ENCODE results near the gene TRIM28.

TRIM28 gene

DNA sequence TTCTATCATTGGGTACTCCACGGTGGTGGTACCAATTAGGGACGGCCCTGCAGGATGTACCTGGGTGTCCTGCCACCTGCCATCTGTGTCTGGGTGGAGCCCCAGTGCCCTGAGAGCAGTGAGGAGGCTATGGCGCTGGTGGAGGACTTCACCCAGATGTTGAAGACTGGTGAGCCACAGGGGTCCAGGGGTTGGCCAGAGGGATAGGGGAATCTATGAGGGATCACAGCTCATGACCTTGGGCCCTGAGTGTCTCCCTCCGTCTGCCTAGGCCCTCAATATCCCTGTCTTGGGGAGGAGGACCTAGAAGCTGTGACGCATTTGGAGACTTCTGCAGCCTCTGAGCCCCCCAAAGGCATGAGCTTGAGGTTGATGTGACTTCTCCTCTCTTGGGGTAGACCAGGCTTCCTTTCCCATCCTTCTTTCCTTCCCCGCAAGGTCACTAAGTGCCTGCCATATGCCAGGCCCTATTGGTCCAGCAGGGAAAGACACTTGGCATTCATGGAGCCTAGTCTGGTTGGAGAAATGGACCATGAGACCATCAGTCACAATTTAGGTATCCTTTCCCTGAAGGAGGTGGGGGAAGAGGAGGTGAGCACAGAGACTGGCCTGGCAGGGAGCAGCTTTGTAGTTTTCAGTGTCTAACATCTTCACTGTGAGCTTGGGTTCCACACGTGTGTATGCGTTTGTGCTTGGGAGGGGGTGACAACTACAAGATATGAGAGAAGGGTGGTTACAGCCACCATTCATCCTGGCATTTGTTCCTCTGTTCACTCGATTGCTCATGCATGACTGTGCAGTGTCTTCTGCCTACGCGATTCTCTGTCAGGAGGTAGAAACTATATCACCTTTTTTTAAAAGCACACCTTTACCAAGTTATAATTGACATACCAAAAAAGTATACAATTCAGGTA lies 34.4 kb downstream of the TRIM28 start:
- TF ChIP-seq REST (IDR thresholded peaks at IDR 0.05; ENCODE audit: insufficient read depth in 1 of 2, low read depth in 2 of 2, low read length in 2 of 2) (no peak), SIN3A (IDR thresholded peaks at IDR 0.05; ENCODE audit: borderline replicate concordance, insufficient read depth, low read length) (no peak), TAF1 (IDR thresholded peaks at IDR 0.05; ENCODE audit: borderline replicate concordance, insufficient read depth, low read length) (no peak), POLR2AphosphoS5 (IDR thresholded peaks at IDR 0.05; ENCODE audit: low read depth, low read length) (no peak), FOXP2 (optimal IDR thresholded peaks at IDR 0.05; ENCODE audit: borderline replicate concordance, extremely low read depth, extremely low read length, insufficient read depth) (no peak)

DNA sequence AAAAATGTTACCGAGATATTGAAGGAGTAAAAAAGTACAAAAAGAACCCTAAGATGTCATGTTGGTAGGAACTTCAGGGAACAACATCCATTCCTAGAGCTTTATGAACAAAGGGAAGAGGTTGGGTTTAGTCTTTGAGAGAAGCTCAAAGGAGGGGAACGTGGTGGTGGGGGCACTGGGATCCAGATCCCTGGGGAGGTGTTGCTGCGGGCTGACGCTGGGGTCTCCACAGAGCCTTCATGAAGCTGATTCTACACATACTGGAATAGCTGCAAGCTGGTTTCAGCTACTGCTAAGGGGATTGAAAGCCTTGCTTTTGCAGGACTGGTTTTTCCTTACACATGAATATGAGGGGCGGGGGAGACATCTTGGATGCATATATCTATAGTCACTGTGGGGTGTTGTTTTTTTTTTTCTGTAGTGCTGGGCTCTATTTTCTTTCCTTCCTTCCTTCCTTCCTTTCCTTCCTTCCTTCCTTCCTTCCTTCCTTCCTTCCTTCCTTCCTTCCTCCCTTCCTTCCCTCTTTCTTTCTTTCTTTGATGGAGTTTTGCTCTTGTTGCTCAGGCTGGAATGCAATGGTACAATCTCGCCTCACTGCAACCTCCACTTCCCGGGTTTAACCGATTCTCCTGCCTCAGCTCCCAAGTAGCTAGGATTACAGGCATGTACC lies 35.7 kb downstream of the TRIM28 start:
- no peak for TF ChIP-seq SIN3A (IDR thresholded peaks at IDR 0.05; ENCODE audit: borderline replicate concordance, insufficient read depth, low read length)
- no peak for TF ChIP-seq TAF1 (IDR thresholded peaks at IDR 0.05; ENCODE audit: borderline replicate concordance, insufficient read depth, low read length)
- no peak for TF ChIP-seq REST (IDR thresholded peaks at IDR 0.05; ENCODE audit: insufficient read depth in 1 of 2, low read depth in 2 of 2, low read length in 2 of 2)
- no peak for TF ChIP-seq POLR2AphosphoS5 (IDR thresholded peaks at IDR 0.05; ENCODE audit: low read depth, low read length)
- TF ChIP-seq FOXP2 (optimal IDR thresholded peaks at IDR 0.05; ENCODE audit: borderline replicate concordance, extremely low read depth, extremely low read length, insufficient read depth): no peak

DNA sequence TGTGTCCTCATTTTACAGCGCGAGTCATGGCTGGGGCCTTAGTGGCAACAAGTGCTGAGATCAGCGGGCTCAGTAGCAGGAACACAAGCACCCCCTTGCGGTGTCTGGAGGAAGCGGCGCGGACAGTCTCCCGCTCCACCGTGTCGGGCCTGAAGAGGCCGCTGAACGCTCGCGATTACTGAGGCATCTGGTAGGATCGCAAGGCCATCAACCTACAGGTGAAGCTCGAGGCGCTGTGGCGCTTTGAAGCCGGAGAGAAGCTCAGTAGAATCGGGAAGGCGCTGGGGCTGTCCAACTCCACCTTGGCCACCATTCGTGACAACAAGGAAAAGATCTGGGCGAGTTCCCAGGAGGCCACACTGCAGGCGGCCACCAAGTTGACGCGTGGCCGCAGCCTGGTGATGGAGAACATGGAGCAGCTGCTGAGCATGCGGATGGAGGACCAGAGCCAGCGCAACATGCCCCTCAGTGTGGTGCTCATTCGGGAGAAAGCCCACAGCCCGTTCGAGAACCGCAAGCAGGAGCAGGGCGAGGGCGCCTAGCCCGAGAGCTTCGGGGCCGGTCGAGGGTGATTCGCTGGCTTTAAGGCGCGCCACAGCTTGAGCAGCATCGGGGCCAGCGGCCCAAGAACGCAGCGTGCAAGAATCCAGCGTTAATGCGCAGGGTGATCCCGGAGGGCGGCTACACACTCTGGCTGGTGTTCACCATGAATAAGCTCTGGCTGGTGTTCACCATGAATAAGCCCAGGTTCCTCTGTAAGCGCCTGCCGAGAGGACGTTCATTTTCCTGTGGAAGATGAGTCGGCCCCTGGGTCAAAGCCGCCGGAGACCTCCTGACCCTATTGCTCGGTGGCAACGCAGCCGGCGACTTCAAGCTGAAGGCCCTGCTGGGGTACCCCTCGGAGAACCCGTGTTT lies 37.6 kb downstream of the TRIM28 start:
- TF ChIP-seq SIN3A (IDR thresholded peaks at IDR 0.05; ENCODE audit: borderline replicate concordance, insufficient read depth, low read length) (no peak), FOXP2 (optimal IDR thresholded peaks at IDR 0.05; ENCODE audit: borderline replicate concordance, extremely low read depth, extremely low read length, insufficient read depth) (peak; percentile 67), REST (IDR thresholded peaks at IDR 0.05; ENCODE audit: insufficient read depth in 1 of 2, low read depth in 2 of 2, low read length in 2 of 2) (0 out of 4 replicates have a peak, but pooled peaks of 1 of the 2 experiments have one; percentile 35), TAF1 (IDR thresholded peaks at IDR 0.05; ENCODE audit: borderline replicate concordance, insufficient read depth, low read length) (no peak), POLR2AphosphoS5 (IDR thresholded peaks at IDR 0.05; ENCODE audit: low read depth, low read length) (no peak)

- no peak for TF ChIP-seq POLR2AphosphoS5 (IDR thresholded peaks at IDR 0.05; ENCODE audit: low read depth, low read length)
- TF ChIP-seq REST (IDR thresholded peaks at IDR 0.05; ENCODE audit: insufficient read depth in 1 of 2, low read depth in 2 of 2, low read length in 2 of 2): no peak
- no peak for TF ChIP-seq SIN3A (IDR thresholded peaks at IDR 0.05; ENCODE audit: borderline replicate concordance, insufficient read depth, low read length)
- no peak for TF ChIP-seq TAF1 (IDR thresholded peaks at IDR 0.05; ENCODE audit: borderline replicate concordance, insufficient read depth, low read length)
- TF ChIP-seq FOXP2 (optimal IDR thresholded peaks at IDR 0.05; ENCODE audit: borderline replicate concordance, extremely low read depth, extremely low read length, insufficient read depth): no peak
Observed at GRCh38 chr19:58582985-58583384, 39.1 kb downstream of the TRIM28 start.

Measured in PFSK-1 (cell line).